ENCODE results near the gene PCSK5.
"Not testable (repeated sequence)": the region's sequence is repeated elsewhere in the genome, so short reads cannot be mapped to it uniquely, and the experiment has no call there.

PCSK5 gene

DNA sequence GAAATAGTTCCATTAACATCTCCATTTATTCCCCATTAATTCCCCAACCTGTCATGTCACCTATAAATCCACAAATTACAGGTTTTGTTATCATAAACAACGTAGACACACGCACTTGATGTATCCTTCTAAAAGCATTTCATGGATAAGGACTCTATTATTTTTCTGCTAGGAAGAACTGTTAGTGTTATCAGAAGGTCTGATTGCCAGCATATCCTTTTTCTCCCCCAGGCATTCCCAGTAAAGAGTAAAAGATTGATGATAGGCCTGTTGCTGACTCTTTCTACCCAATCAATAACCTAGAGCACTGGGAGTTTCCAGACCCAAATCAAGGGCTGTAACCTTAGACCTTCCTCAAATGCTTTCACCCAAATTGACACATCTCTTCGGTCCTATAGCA lies 442.9 kb downstream of the PCSK5 start:
- no peak for DNase-seq

DNA sequence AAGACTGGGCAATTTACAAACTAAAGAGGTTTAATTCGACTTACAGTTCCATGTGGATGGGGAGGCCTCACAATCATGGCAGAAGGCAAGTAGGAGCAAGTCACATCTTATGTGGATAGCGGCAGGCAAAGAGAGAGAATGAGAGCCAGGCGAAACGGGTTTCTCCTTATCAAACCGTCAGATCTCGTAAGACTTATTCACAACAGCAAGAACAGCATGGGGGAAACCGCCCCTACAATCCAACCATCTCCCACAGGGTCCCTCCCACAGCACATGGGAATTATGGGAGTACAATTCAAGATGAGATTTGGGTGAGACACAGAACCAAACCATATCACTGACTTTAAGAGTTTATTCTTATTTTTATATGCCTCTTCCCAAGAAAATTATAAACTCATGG lies 443.5 kb downstream of the PCSK5 start:
- DNase-seq, result no peak

DNA sequence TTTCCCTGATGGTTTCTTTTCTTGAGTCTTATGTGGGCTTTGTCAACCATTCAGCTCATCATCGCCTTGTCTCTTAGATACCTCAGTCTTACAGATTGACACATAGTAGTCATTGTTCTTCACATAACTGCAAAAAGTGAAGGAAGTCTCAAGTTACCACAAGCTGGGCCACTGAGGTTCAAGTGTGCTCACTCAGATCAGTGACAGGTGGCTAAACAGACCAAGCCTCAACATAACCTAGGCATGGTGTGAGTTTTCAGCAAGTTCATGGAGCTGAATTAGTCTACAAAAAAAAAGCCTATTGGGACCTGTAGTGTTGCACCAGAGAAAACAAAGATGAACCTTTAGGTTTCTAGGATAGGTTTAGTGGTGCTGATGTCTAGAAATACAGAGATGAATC lies 445.6 kb downstream of the PCSK5 start:
- no peak for DNase-seq

DNA sequence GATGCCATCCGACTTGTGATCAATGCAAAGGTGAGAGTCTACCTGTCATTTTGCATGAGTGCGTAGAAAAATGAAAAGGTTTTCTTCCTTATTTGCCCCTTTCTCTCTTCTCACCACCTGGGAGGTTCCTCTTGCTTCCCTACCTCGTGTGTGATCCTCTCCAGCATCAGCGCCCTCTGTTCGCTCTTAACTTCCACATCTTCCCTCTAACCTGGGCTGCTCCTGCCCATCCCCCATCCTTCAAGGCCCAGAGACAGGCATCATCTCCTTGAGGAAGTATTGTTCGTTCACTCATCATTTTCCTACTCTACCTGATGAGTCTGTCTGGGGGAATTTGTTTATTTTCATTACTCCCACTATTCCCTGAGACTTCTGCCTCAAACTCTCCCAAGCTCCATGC lies 447.9 kb downstream of the PCSK5 start:
- DNase-seq, result no peak

DNA sequence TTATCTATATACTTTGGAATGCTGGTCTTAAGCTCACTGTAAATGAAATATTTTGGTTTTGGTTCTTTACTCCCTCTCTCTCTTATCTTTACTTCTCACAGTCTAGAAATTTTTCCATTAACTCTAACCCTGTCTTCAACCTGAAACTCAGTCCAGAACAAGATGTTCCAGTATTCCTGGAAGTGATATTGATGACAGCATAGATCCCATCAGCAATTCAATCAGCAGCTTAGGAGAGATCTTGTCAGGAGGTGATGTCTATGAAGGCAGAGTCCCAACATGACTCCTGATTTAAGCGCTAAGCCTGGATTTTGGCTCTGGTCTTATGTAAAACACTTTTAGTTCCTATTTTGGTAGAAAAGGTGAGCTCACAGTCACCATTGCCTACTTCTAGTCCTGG lies 451.1 kb downstream of the PCSK5 start:
- no peak for DNase-seq

DNA sequence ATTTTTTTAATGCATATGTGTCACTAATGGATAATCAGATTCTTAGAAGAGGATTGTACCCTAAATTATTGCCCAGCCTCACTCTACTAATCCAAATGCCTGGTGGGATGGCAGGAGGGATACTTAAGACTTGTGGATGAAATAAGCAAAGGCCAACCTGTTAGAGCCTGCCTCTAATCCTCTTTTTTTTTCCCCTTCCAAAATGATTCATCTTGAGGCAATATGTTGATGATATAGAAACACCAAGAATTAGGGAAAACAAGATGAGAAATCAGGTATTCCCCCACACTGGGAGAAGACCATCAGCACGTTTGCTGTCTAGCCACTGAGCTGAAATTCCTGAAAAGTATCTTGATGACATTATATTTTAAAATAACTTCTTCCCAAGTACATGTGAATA lies 451.7 kb downstream of the PCSK5 start:
- no peak for DNase-seq

DNA sequence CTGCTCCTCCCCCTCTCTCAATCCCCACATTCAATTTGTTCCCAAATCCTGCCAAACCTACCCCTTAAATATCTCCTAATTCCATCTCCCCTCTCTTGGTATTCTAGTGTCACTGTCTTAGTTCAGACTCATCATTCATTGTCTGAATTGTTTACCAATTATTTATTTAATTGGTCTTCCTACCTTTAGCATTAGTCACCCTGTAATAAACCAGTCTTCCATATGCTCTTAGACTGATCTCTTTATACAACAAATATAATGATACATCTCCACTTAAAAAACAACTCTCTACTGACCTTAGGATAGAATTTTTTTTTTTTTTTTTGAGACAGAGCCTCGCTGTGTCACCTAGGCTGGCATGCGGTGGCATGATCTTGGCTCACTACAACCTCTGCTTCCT lies 452.4 kb downstream of the PCSK5 start:
- no peak for DNase-seq

DNA sequence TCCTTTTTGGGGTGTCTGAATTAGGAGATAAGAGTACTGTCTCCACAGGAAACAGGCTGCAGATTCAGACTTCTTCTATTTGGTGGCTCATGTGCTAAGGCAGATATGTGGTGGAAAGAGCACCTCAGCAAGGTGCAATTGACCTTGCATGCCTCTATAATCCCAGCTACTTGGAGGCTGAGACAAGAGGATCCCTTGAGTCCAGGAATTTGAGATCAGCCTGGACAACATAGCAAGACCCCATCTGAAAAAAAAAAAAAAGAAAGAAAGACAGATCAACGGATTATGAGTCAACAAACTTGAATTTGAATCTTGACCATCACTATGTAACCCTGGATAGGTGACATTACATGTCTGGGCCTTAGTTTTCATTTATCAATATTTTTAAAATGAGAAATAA lies 459.4 kb downstream of the PCSK5 start:
- no peak for DNase-seq

DNA sequence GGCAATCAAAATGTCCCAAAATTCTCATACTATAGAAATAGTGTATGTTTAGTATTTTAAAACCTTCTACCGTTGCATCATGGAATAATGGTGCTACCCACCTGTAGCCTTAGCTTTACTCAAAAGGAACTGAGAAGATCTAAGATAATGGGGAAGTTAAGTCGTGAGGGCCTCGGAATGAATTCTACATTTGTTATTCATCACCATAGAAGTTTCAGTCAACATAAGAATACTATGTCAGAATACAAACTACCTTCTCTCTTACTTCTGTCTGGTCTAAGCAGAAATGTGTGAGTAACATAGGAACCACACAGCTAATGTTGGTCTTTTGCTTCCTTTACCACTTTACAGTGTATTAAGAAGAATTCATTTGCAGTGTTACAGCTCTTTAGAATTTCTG lies 460.5 kb downstream of the PCSK5 start:
- DNase-seq, result no peak

DNA sequence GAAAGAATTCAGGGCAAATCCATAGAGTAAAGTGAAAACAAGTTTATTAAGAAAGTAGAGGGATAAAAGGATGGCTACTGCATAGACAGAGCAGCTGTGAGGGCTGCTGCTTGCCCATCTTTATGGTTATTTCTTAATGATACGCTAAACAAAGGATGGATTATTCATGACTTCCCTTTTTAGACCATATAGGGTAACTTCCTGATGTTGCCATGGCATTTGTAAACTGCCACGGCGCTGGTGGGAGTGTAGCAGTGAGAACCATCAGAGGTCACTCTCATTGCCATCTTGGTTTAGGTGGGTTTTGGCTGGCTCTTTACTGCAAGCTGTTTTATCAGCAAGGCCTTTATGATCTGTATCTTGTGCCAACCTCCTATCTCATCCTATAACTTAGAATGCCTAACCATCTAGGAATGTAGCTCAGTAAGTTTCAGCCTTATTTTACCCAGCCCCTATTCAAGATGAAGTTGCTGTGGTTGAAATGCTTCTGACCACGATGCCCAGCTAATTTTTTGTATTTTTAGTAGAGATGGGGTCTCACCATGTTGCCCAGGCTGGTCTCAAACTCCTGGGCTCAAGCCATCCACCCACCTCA lies 461.6 kb downstream of the PCSK5 start:
- peak; percentile 24 for DNase-seq

DNA sequence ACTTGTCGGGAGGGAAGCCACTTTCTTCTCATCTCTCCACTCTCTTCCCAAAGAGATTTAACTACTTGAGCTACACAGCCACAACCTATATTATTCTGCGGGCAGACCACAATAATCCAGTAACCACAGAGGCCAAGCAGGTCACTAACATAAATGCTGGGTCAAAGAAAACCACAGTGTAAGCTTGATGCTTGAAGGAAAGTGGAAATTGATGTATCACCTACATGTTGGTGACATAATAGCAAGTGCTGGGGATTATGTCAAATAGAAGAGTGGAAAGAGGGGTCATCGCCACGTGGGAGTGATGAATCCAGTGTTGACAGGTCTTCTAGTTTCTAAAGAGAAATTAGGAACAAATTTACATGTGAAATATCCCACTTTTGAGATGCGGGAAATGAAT lies 462.8 kb downstream of the PCSK5 start:
- DNase-seq, result no peak

DNA sequence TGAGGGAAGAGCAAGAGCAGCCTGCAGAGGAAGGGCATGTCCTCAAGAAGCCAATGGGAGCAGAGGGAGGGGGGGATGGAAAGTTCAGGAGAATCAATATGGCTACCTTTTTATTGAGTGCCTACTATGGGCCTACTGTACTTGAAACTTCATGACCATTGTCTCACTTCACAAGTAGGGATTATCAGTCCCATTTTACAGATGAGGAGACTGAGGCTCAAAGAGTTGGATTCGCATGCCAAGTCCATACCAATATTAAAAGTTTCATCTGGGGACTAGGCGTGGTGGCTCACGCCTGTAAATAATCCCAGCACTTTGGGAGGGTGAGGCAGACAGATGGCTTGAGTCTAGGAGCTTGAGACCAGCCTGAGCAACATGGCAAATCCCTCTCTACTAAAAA lies 463.7 kb downstream of the PCSK5 start:
- DNase-seq, result no peak

DNA sequence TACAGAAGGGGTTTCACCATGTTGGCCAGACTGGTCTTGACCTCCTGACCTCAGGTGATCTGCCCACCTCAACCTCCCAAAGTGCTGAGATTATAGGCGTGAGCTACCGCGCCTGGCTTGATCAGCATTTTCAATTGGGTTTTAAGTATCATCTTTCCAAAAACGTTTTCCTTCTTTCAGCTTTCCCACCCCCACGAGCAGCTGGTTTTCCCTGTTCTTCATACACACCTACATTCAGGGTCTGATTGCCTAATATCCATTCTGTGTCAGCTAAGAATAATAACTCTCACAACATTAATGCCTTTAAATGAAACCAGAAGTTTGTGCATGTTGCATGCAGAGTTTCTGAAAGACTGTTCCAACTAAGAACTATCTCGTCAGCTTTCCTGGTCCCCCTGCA lies 465.4 kb downstream of the PCSK5 start:
- no peak for DNase-seq

DNA sequence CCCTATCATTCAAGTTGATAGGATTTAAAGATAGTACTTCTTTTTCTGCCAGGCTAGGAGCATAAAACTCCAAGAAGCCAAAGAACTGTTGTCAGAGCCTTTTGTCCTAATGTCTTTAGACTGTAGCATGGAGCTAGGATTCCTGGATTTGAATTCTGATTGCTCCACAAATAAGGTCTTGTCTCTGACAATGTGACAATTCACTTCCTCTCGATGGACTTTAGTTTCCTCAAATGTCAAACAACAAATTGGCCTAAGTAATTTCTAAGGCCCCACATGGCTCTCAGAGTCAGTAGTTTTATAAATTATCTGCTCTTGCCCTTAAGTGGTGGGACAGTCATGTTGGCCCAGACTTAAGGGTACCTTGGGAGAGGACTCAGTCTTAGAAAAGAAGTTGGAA lies 467.1 kb downstream of the PCSK5 start:
- DNase-seq, result no peak

DNA sequence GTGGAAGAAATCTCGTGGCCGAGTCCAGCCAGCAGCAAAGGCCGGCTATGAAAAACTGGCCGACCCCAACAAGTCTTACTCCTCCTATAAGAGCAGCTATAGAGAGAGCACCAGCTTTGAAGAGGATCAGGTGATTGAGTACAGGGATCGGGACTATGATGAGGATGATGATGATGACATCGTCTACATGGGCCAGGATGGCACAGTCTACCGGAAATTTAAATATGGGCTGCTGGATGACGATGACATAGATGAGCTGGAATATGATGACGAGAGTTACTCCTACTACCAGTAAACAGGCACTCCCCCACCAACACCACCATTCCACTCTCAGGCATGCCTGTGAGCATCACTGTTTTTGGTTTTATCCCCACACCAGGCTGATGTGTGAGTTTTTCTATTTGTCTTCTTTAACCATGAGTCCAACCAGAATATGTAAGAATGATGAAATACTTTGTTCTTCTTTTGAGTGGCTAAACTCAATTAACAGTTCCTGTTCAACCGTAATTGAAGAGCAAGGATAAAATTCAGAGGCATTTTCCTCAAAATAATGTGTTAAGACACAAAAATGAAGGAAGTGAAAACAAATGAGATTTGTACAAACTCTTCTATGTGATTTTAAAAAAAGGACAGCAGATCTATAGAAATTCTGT lies 468.3 kb downstream of the PCSK5 start:
- peak; percentile 51 for DNase-seq

DNA sequence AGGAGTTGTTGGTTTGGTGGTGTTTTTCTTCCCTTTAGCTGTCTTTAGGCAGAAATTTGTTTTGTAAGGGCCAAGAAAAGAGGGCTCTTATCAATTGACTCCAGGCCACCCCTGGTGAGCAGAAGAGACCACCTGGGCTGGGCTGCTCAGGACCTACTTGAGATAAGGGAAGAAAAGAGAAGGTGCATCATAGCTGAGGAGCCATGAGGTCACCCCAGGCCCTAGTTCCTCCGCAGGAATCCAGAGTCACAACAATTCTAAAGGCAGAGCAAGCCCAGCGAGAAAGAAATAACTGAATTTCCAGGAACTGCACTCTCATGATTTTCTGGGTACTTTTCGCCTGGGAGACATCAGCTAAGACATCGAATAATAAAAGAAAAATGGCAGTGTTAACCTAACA lies 468.9 kb downstream of the PCSK5 start:
- peak; percentile 38 for DNase-seq

DNA sequence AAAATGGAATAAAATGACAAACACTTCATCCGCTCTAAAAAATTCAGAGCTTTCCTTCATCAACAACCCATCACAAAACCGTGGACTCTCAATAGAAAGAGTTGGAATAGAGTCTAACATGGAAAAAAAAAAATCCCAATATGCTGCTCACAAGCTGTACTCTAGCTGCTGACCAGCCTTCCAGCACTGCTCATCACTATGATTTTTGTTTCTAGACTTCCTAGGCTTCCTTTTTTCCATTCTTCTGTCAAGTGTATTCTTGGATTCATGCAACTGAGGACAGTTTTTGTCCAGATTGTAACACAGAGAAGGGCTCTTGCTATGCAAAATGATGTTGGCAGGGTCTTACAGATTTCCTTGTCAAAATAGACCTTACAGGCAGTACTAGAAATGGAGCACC lies 469.3 kb downstream of the PCSK5 start:
- DNase-seq, result no peak

DNA sequence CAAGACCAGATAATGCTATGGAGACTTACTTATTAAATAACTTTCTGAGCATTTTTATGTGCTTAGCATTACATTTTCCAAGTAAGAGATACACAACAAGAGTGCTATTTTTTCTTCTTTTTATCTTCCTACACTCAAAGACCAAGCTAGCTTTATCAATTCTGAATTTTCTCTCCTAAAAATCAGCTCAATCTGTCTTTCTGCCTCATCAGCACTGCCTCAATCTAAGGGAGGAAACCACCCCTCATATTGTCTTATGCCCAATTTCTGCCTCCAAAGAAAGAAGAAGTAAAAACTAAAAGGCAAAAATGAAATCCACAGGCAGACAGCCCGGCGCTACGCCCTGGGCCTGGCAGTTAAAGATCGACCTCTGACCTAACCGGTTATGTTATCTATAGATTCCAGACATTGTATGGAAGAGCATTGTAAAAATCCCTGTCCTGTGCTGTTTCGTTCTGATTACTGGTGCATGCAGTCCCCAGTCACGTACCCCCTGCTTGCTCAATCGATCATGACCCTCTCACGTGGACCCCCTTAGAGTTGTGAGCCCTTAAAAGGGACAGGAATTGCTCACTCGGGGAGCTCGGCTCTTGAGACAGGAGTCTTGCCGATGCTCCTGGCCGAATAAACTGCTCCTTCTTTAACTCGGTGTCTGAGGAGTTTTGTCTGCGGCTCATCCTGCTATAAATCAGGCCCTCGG lies 472.0 kb downstream of the PCSK5 start:
- DNase-seq, result not testable (repeated sequence)

DNA sequence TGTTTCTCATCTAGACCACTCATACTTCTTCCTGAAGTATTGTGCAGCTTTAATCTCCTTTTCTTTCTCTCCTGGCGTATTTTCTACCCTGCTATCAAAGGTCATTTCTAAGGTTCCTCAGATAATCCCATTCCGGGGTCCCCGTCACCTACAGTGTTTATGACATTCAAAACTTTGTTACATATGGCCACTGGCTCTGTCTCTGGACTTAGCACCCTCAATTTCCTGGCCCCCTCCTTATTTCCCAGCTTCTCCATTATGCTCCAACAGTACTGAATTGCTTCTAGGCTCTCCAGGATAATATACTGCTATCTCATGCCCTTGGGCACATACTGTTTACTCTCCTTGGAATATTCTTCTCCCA lies 472.5 kb downstream of the PCSK5 start:
- DNase-seq, result no peak

DNA sequence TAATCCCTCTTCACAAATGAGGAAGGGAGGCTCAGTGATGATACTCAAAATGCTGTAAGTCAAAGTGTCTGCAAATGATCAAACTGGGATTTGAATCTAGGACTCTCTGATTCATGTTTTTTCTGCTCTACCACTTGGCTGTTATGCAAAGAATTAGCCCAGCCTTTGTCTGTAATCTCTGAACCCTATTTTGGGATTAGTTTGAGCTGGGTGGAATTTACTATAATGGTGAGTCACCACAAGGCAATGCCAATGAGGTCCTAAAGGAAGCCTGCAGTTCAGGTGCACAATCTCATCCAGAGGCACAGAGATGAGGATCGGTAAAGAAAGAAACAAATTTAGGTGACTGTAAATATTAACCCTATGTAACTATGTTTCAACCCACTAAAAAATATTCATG lies 474.6 kb downstream of the PCSK5 start:
- no peak for DNase-seq

DNA sequence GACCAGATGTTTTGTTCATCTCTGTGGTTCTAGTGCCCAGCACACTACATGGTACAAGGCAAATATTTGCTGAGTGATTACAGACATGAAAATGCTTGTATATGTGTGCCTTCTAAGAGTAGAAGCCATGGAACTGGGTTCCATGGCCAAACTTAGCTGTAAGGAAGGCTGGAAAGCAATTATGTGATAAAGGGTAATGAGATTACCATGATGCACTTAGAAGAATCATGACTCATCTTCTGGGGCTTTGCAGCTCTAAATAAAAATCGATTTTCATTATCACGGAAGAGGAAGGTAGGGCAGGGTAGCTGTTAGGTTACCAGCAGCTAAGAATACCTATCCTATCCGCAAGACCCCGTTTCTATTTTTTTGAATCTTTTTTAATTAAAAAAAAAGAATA lies 475.8 kb downstream of the PCSK5 start:
- no peak for DNase-seq

DNA sequence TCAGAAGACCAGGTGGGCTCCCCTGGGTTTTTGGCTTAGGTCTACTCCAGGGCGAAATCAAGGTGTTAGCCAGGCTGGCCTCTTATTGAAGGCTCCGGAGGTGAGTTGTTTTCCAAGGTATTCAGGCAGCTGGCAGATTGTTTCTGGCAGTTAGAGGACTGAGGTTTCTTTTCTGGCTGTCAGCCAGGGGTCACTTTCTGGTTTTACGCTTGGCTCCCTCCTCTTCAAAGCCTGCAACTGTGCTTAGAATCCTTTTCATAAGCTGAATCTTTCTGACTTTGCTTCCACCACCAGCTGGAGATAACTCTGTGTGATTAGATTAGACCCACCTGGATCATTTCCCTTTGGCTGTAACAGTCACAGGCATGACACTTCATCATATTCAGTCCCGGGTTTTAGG lies 479.1 kb downstream of the PCSK5 start:
- no peak for DNase-seq

DNA sequence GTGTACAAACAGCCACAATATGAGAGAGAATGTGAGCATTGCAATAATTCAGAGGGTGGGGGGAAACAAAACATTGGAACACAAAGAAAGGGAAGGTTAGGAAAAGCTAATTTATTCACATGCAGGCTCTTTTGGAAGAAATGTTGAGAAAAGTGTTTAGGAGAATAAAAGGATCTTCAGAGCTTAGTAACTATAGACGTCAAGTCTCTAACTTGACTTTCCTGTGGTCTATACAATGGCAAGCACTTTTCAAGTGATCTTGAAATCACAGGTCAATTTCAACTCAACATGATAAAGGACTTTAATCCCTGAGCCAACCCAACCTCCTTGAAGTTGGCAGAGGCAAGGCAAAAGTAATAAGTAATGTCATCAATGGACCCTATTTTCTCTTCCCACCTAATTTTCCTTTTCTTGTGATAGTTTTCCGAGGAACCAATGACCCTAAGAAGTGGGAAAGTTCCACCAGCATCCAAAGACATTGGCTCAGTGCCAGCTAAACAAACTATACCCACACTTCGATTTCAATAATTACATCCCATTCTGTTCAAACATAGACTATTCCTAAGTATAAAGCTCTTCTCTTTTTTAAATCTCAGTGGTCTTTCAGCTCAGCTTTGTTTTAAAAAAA lies 480.0 kb downstream of the PCSK5 start:
- DNase-seq, result no peak

DNA sequence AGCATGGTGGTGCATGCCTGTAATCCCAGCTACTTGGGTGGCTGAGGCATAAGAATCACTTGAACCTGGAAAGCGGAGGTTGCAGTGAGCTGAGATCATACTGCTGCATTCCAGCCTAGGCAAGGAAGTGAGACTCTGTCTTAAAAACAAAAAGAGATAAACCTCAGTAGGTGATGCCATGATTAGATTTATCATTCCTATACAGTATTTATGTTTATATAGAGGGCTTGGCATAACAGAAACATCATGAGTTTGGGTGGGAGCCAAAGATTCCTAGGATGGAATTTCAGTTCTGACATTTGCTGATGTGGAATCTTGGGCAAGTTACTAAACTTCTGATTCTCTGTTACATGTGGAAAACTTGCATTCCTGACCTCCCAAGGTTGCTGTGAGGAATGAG lies 481.4 kb downstream of the PCSK5 start:
- no peak for DNase-seq
